ENCODE data around the gene TSPY8. TPM values are rescaled to one million over a fixed set of nuclear protein-coding genes. Genes with fewer than 3 reads are reported as not detected.
"Not testable (repeated sequence)": the region's sequence is repeated elsewhere in the genome, so short reads cannot be mapped to it uniquely, and the experiment has no call there.

The TSPY8 gene
- total RNA-seq: not detected
- long read RNA-seq: 0 reads

DNA sequence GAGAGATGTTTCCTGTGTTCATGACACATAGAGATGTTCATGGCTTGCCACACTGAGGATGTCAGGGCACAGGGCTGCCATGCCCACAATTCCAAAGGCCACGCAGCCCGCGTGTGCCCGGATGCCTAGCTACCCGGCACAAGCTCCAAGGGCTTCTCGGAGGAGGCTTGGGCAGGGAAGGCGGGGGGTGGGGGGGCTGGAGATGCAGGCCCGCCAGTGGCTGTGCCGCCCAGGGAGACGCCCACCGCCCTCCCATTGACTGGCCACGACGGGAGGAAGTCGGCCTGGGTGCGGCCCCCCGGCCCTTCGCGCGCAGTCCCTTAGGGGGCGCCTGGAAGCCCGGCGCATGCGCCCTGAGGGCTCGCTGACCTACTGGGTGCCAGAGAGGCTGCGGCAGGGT is at the start of gene TSPY8:
Gene TSPY8 (plus strand): TSS at position 301 of the 400 bp plus-strand sequence. CDS start 46 bp downstream, at position 347.
- DNase-seq; intact Hi-C loops (cut with DNase I, micrococcal nuclease); ATAC-seq: not testable (repeated sequence)

DNA sequence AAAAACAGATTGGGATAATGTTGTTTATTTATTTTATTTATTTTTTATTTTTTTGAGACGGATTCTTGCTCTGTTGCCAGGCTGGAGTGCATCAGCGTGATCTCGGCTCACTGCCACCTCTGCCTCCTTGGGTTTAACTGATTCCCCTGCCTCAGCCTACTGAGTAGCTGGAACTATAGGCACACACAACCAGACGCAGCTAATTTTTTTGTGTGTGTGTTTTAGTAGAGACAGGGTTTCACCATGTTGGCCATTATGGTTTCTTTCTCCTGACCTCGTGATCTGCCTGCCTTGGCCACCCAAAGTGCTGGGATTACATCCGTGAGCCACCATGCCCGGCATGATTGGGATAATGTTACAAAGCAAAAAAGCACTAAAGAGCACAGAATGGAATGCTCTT is 36.6 kb upstream of the TSPY8 start:
- DNase-seq: no peak
- intact Hi-C loops (cut with DNase I, micrococcal nuclease): no loop called here
- no peak for ATAC-seq

DNA sequence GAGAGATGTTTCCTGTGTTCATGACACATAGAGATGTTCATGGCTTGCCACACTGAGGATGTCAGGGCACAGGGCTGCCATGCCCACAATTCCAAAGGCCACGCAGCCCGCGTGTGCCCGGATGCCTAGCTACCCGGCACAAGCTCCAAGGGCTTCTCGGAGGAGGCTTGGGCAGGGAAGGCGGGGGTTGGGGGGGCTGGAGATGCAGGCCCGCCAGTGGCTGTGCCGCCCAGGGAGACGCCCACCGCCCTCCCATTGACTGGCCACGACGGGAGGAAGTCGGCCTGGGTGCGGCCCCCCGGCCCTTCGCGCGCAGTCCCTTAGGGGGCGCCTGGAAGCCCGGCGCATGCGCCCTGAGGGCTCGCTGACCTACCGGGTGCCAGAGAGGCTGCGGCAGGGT is 20.4 kb upstream of the TSPY8 start, which contains the start of gene TSPY4:
Gene TSPY4 (plus strand): TSS at position 301 of the 400 bp plus-strand sequence. CDS start 46 bp downstream, at position 347.
- ATAC-seq; DNase-seq; intact Hi-C loops (cut with DNase I, micrococcal nuclease): not testable (repeated sequence)

- ATAC-seq; DNase-seq; intact Hi-C loops (cut with DNase I, micrococcal nuclease): not testable (repeated sequence)
Observed at GRCh38 chrY:9396527-9396926, 38.9 kb downstream of the TSPY8 start.

- ATAC-seq; intact Hi-C loops (cut with DNase I, micrococcal nuclease): not testable (repeated sequence)
Observed at GRCh38 chrY:9398121-9398520, 40.5 kb downstream of the TSPY8 start, which contains the start of gene TSPY3. TSS of gene TSPY3 (plus strand) at chrY:9398421. CDS start at chrY:9398467, 46 bp downstream.

More at GRCh38 chrY:9398121-9398520, 40.5 kb downstream of the TSPY8 start, which contains the start of gene TSPY3:
- not testable (repeated sequence) for DNase-seq

Other genes starting within 250 kb of the TSPY8 start
- not detected for gene TSPY4, start 20.3 kb upstream of the TSPY8 start, total RNA-seq
- gene TSPY3, start 40.6 kb downstream of the TSPY8 start, total RNA-seq: not detected
- not detected for gene TSPY1, start 109.2 kb downstream of the TSPY8 start, total RNA-seq
- not detected for gene TSPY9, start 129.5 kb downstream of the TSPY8 start, total RNA-seq
- not detected for gene TSPY10, start 170.1 kb downstream of the TSPY8 start, total RNA-seq

Measured in left colon (tissue), 2 donors.